HepG2 (cell line): ENCODE data around the gene FRAS1. TPM values are rescaled to one million over a fixed set of nuclear protein-coding genes. Genes with fewer than 3 reads are reported as not detected.

Experiments used
- ATAC-seq: fragments of 200-7000 bp; cut with Tn5 transposase; 3 replicates; pipeline ENCODE4 v1.9.1; 2020; ENCODE audit warnings: mild to moderate bottlenecking, moderate library complexity
- BruUV-seq: library from RNA; stranded (reverse); fragments of 400-500 nt; replicated peaks from 2 replicates; lab custom pipeline; 2021; lab: Mats Ljungman, UMichigan
- CTCF ChIA-PET: fragments of 300-600 bp; formaldehyde crosslinking; extraction: SDS; loops from one replicate; lab custom pipeline; 2021; ENCODE audit warnings: low total read pairs, inconsistent platforms, low intra/inter-chr PET ratio; lab: Yijun Ruan, JAX
- POLR2A ChIA-PET: fragments of 350-600 bp; sonication (Branson Sonifier 250); formaldehyde crosslinking; loops from one replicate; lab custom pipeline; 2020; ENCODE audit warnings: antibody characterized with exemption, inconsistent platforms; lab: Yijun Ruan, JAX
- DNase-seq: peaks from one replicate; pipeline ENCODE4 v3.0.0-alpha.2; 2015; ENCODE audit warnings: low spot score
- FAIRE-seq: peaks from 3 replicates; lab custom pipeline; 2011; peaks lifted over from hg19 to GRCh38; lab: Jason Lieb, UNC
- H2AFZ ChIP-seq: one replicate; pipeline ENCODE4 v1.6.1; 2011; ENCODE audit warnings: low read length, inconsistent platforms
- H3K27ac ChIP-seq: fragments of 300-600 bp; 3 replicates; pipeline ENCODE4 v1.8.0; 2011; ENCODE audit warnings: mixed run types, mild to moderate bottlenecking, mixed read lengths, low read length, inconsistent platforms; ENCODE audit not compliant: insufficient read depth; ENCODE audit errors: extremely low read length
- H3K27me3 ChIP-seq, 2 experiments: fragments of 200-600 bp in 1 of 2; 2 replicates in 1 of 2; 3 replicates in 1 of 2; pipeline versions ENCODE4 v1.6.0 to v1.8.0; 2011; ENCODE audit warnings: low read length in 2 of 2, mild to moderate bottlenecking in 2 of 2, moderate library complexity in 2 of 2, inconsistent platforms in 1 of 2; ENCODE audit not compliant: insufficient read depth in 2 of 2, control insufficient read depth in 1 of 2
- H3K36me3 ChIP-seq, 2 experiments: fragments of 200-600 bp in 1 of 2; replicated peaks in 1 of 2; 2 replicates in 1 of 2; 3 replicates in 1 of 2; pipeline versions ENCODE4 v1.5.1 to v1.8.0; 2011; ENCODE audit warnings: low read length in 2 of 2, inconsistent platforms in 1 of 2; ENCODE audit not compliant: insufficient read depth in 2 of 2, control insufficient read depth in 1 of 2
- H3K4me1 ChIP-seq: 2 replicates; pipeline ENCODE4 v1.5.1; 2012; ENCODE audit warnings: low read length, inconsistent platforms; ENCODE audit not compliant: insufficient read depth
- H3K4me2 ChIP-seq: 2 replicates; pipeline ENCODE4 v1.6.0; 2011; ENCODE audit warnings: low read depth, low read length, inconsistent platforms
- H3K4me3 ChIP-seq, 3 experiments: fragments of 200-600 bp in 1 of 3; sonication (generic), shearing (Covaris generic) in 1 of 3; replicated peaks in 1 of 3; 2 replicates each; pipeline ENCODE4 v1.5.1; 2011 to 2016; ENCODE audit warnings: low read length in 3 of 3, inconsistent platforms in 2 of 3, low read depth in 2 of 3, mild to moderate bottlenecking in 2 of 3, control low read depth in 1 of 3, mixed read lengths in 1 of 3; ENCODE audit not compliant: insufficient read depth in 1 of 3
- H3K79me2 ChIP-seq: one replicate; pipeline ENCODE4 v1.6.1; 2011; ENCODE audit warnings: low read length, inconsistent platforms; ENCODE audit not compliant: insufficient read depth
- H3K9ac ChIP-seq: 2 replicates; pipeline ENCODE4 v1.6.0; 2011; ENCODE audit warnings: mild to moderate bottlenecking, low read depth, low read length, inconsistent platforms; ENCODE audit not compliant: insufficient read depth
- H3K9me3 ChIP-seq: 2 replicates; pipeline ENCODE4 v1.5.1; 2012; ENCODE audit warnings: mild to moderate bottlenecking, low read length
- H4K20me1 ChIP-seq: 2 replicates; pipeline ENCODE4 v1.6.0; 2011; ENCODE audit warnings: inconsistent platforms, mild to moderate bottlenecking, low read length, moderate library complexity; ENCODE audit not compliant: insufficient read depth
- CCAR2 ChIP-seq: fragments of 200-400 bp; formaldehyde crosslinking; optimal IDR thresholded peaks from 2 replicates; pipeline ENCODE3; 2018; ENCODE audit warnings: low read depth, mild to moderate bottlenecking, low read length, moderate library complexity
- EHMT2 ChIP-seq: fragments of 200-600 bp; sonication (generic); IDR thresholded peaks from 2 replicates; pipeline ENCODE4 v1.7.0; 2017; ENCODE audit warnings: antibody characterized with exemption, low read depth, low read length, borderline replicate concordance
- MAFK ChIP-seq, 2 experiments: IDR thresholded peaks in 1 of 2; conservative IDR thresholded peaks in 1 of 2; 2 replicates each; pipeline ENCODE4 v1.6.1; 2011; ENCODE audit warnings: improper control_type of control experiment in 2 of 2, low read length in 2 of 2
- MIER2 ChIP-seq: IDR thresholded peaks from 2 replicates; pipeline ENCODE4 v1.6.1; 2016; ENCODE audit warnings: missing biosample characterization, missing genetic modification reagents
- MZF1 ChIP-seq: sonication (generic); formaldehyde crosslinking; IDR thresholded peaks from 2 replicates; pipeline ENCODE4 v1.8.1; 2023; ENCODE audit warnings: mild to moderate bottlenecking, missing genetic modification reagents, borderline replicate concordance
- TRIM24 ChIP-seq: sonication (generic); formaldehyde crosslinking; IDR thresholded peaks from 2 replicates; pipeline ENCODE4 v1.8.0; 2022; ENCODE audit warnings: mild to moderate bottlenecking, missing genetic modification reagents
- WGBS: methylation state at CpG from one replicate; pipeline ENCODE4 v1.1.6; 2017; ENCODE audit warnings: low lambda C conversion rate; 5-methylcytosine and 5-hydroxymethylcytosine counted together
- in situ Hi-C: cut with HindIII; loops from 2 replicates; pipeline ENCODE4 v1.10.0; 2017; ENCODE audit warnings: low pct_unique_long_range_greater_than_20kb; ENCODE audit not compliant: extremely low pct_ligation_motif_present
- intact Hi-C: fragments of 100-400 bp; cut with micrococcal nuclease; formaldehyde crosslinking; loops from one replicate; pipeline ENCODE4 v1.10.0; 2022; ENCODE audit not compliant: unreplicated experiment
- polyA plus RNA-seq, 8 experiments: library from polyadenylated mRNA; depleted of rRNA in 3 of 8; stranded (reverse) in 7 of 8; unstranded in 1 of 8; fragments of >200 nt; fragmentation: Illumina TruSeq in 4 of 8; extraction: Trizol in 4 of 8; gene quantifications; 2 replicates each; pipeline versions ENCODE4 v1.2.1 to v1.2.3, GENCODE V29; 2011 to 2016; ENCODE audit warnings: low read depth in 4 of 8, missing spikeins in 1 of 8, mixed read lengths in 1 of 8; ENCODE audit not compliant: insufficient read depth in 1 of 8
- total RNA-seq, 5 experiments: library from RNA; depleted of rRNA; stranded (reverse); fragments of >200 nt; fragmentation: Illumina TruSeq; extraction: Trizol; gene quantifications; 2 replicates each; pipeline ENCODE4 v1.2.3, GENCODE V29; 2016; ENCODE audit warnings: low read depth in 1 of 5
- TF ChIP-seq, protein P1 (sequence below), 2 experiments: IDR thresholded peaks; 2 replicates each; pipeline ENCODE4 v1.6.1; 2011 to 2012; ENCODE audit warnings: low read length in 2 of 2, borderline replicate concordance in 1 of 2, low read depth in 1 of 2, mild to moderate bottlenecking in 1 of 2, moderate library complexity in 1 of 2

FRAS1 gene
- total and polyA plus RNA-seq, 2 of the 13 experiments (the other 11 are each of a cell fraction or from before 2014, with no cell fraction given): 22.5 to 31.6 TPM

DNA sequence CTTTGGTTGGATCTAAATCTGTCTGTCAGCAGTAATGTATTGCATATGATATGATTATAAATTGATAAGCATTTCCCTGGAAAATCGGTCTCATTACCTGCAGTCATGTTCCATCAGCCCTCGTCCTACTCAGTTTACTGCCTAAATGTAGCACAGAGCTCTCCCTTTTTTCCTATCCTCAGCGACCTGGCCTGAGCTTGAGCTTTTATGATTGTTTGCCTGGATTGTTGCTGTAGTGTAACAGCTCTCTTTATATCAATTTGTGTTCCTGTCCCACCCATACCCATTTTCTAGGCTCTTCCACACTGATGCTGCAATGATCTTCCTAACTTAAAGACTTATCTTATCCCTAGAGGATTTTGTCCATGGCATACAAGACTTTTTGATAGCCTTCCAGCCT, 95.7 kb downstream of the FRAS1 start:
- FAIRE-seq (no peak), DNase-seq (no peak), ATAC-seq (no peak)
- intact Hi-C loops: no loop called here
- in situ Hi-C loops: no loop called here
- Histone ChIP-seq H2AFZ (no peak overlapping the region), H3K79me2 (peaks cover 83% of the 10 kb centered on the region), H3K36me3 (no peaks in the 10 kb centered on the region), H3K4me1 (peaks cover 95% of the 10 kb centered on the region), H3K4me2 (no peak overlapping the region), H3K9ac (no peak overlapping the region), H3K4me3 (no peak overlapping the region), H3K27ac (no peak overlapping the region), H3K27me3 (no peaks in the 10 kb centered on the region), H4K20me1 (no peaks in the 10 kb centered on the region), H3K9me3 (no peaks in the 10 kb centered on the region)
- BruUV-seq: no TSS peak
- ChIA-PET POLR2A (no interaction called here), CTCF (no interaction called here)
- TF ChIP-seq MZF1 (no peak), MAFK (conservative IDR thresholded peaks at IDR 0.05 in 1 of 2, IDR thresholded peaks at IDR 0.05 in 1 of 2; ENCODE audit: low read length in 2 of 2) (0 out of 4 replicates have a peak, but pooled peaks of 1 of the 2 experiments have one; percentile 3)
- 94% methylated on average over 3 of the region's 3 CpGs for WGBS

DNA sequence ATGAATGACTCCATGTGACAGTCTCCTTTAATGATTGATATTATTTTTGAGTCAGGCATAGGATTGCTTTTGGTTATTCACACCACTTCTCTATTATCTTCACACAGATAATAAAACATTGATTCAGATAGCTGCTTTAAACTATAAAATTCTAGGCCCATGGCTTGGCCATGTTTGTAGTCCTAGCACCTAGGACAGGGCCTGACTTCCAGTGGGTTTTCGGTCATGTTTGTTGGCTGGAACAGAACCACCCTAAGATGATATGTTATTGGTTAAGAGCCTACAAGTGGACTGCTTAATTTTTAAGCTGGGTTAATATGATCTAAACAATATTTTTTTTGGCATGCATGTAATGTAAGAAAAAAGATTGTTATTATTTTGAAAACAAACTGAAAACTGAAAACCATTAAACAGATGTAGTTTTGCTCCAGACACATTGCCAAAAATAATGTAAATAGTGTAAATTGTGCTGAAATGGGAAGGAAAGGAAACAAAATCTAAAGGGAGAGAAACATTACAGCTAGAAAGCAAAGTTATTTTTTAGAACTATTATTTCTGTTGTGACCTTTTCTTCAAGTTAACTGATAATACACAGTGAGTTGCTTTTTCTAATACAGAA, 98.0 kb downstream of the FRAS1 start:
- no peak for ATAC-seq
- H3K9me3 ChIP-seq: no peaks in the 10 kb centered on the region
- peak overlapping the region; percentile 75 for H3K27ac ChIP-seq
- H3K27me3 ChIP-seq: no peaks in the 10 kb centered on the region
- no peaks in the 10 kb centered on the region for H3K36me3 ChIP-seq
- DNase-seq: no peak
- TF ChIP-seq, protein P1, sequence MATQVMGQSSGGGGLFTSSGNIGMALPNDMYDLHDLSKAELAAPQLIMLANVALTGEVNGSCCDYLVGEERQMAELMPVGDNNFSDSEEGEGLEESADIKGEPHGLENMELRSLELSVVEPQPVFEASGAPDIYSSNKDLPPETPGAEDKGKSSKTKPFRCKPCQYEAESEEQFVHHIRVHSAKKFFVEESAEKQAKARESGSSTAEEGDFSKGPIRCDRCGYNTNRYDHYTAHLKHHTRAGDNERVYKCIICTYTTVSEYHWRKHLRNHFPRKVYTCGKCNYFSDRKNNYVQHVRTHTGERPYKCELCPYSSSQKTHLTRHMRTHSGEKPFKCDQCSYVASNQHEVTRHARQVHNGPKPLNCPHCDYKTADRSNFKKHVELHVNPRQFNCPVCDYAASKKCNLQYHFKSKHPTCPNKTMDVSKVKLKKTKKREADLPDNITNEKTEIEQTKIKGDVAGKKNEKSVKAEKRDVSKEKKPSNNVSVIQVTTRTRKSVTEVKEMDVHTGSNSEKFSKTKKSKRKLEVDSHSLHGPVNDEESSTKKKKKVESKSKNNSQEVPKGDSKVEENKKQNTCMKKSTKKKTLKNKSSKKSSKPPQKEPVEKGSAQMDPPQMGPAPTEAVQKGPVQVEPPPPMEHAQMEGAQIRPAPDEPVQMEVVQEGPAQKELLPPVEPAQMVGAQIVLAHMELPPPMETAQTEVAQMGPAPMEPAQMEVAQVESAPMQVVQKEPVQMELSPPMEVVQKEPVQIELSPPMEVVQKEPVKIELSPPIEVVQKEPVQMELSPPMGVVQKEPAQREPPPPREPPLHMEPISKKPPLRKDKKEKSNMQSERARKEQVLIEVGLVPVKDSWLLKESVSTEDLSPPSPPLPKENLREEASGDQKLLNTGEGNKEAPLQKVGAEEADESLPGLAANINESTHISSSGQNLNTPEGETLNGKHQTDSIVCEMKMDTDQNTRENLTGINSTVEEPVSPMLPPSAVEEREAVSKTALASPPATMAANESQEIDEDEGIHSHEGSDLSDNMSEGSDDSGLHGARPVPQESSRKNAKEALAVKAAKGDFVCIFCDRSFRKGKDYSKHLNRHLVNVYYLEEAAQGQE (IDR thresholded peaks at IDR 0.05; ENCODE audit: borderline replicate concordance in 1 of 2, low read depth in 1 of 2, low read length in 2 of 2): peak in 1 of 2 experiments; percentile 87; a peak in 3 of 4 replicates
- TF ChIP-seq TRIM24: no peak
- peak; percentile 17; the same call in 1 of the 2 replicates for TF ChIP-seq EHMT2
- no peak for TF ChIP-seq CCAR2
- TF ChIP-seq MIER2 (CRISPR knock-in tag): 0 out of 2 replicates have a peak, but pooled peaks have one; percentile 26
- peak overlapping the region in 2 of 3 experiments; percentile 38 to 45; a peak in 3 of 6 replicates for H3K4me3 ChIP-seq
- ChIA-PET POLR2A (interaction anchor here (1.1 to 1.5 kb wide), 4 partner anchors 10 to 95 kb away, joined by 3 to 7 read pairs (median 4); no protein-coding TSS in a partner anchor), CTCF (no interaction called here)
- in situ Hi-C loops: no loop called here
- H3K79me2 ChIP-seq: peaks cover 84% of the 10 kb centered on the region
- peaks cover 72% of the 10 kb centered on the region for H3K4me1 ChIP-seq
- H3K9ac ChIP-seq: peak overlapping the region; percentile 49
- BruUV-seq: no TSS peak
- no peak for FAIRE-seq
- no peaks in the 10 kb centered on the region for H4K20me1 ChIP-seq
- H2AFZ ChIP-seq: no peak overlapping the region
- WGBS: 95% methylated on average over 1 of the region's 1 CpG
- peak overlapping the region; percentile 65 for H3K4me2 ChIP-seq
- intact Hi-C loops: no loop called here
